Measurements from ENCODE around the gene FAM83G. TPM values are rescaled to one million over a fixed set of nuclear protein-coding genes. Genes with fewer than 3 reads are reported as not detected.
A peak's percentile ranks its signal among the peaks of the same experiment; 100 is the strongest.

The FAM83G gene
- total RNA-seq, 4 donors from 2014 or later: 11.9 to 21.3 (median 13.9) TPM

GRCh38 chr17:18995220-18995619 lies 9.3 kb downstream of the FAM83G start:
- Histone ChIP-seq H3K36me3 (no peaks in the 10 kb centered on the region), H3K4me1 (peaks cover 0 to 14% of the 10 kb centered on the region in 2 donors), H3K9me3 (no peaks in the 10 kb centered on the region), H3K27ac (no peak overlapping the region), H3K27me3 (no peaks in the 10 kb centered on the region), H3K4me3 (replicated peaks in 1 of 3) (no peak overlapping the region)
- 96 to 97% methylated on average over 3 of the region's 3 CpGs for WGBS, 2 donors
- intact Hi-C loops (cut with DNase I): no loop called here
- TF ChIP-seq, protein P1, sequence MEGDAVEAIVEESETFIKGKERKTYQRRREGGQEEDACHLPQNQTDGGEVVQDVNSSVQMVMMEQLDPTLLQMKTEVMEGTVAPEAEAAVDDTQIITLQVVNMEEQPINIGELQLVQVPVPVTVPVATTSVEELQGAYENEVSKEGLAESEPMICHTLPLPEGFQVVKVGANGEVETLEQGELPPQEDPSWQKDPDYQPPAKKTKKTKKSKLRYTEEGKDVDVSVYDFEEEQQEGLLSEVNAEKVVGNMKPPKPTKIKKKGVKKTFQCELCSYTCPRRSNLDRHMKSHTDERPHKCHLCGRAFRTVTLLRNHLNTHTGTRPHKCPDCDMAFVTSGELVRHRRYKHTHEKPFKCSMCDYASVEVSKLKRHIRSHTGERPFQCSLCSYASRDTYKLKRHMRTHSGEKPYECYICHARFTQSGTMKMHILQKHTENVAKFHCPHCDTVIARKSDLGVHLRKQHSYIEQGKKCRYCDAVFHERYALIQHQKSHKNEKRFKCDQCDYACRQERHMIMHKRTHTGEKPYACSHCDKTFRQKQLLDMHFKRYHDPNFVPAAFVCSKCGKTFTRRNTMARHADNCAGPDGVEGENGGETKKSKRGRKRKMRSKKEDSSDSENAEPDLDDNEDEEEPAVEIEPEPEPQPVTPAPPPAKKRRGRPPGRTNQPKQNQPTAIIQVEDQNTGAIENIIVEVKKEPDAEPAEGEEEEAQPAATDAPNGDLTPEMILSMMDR (IDR thresholded peaks at IDR 0.05): no peak
- DNase-seq: no peak

GRCh38 chr17:18994631-18995030 lies 9.9 kb downstream of the FAM83G start:
- intact Hi-C loops (cut with DNase I): no loop called here
- Histone ChIP-seq H3K4me1 (peaks cover 0 to 14% of the 10 kb centered on the region in 2 donors), H3K4me3 (replicated peaks in 1 of 3) (no peak overlapping the region), H3K36me3 (no peaks in the 10 kb centered on the region), H3K27ac (no peak overlapping the region), H3K9me3 (no peaks in the 10 kb centered on the region), H3K27me3 (no peaks in the 10 kb centered on the region)
- no peak for DNase-seq
- 44 to 61% methylated on average over 1 of the region's 1 CpG for WGBS, 2 donors
- TF ChIP-seq POLR2A (IDR thresholded peaks at IDR 0.05): no peak
- TF ChIP-seq, protein P1 (IDR thresholded peaks at IDR 0.05): no peak

- Histone ChIP-seq H3K4me1 (peaks cover 0 to 14% of the 10 kb centered on the region in 2 donors), H3K36me3 (no peaks in the 10 kb centered on the region), H3K9me3 (no peaks in the 10 kb centered on the region), H3K27me3 (no peaks in the 10 kb centered on the region), H3K4me3 (replicated peaks in 1 of 3) (no peak overlapping the region), H3K27ac (no peak overlapping the region)
- DNase-seq: no peak
- no peak for TF ChIP-seq POLR2A (IDR thresholded peaks at IDR 0.05)
- TF ChIP-seq, protein P1 (IDR thresholded peaks at IDR 0.05): no peak
- intact Hi-C loops (cut with DNase I): no loop called here
- 89 to 95% methylated on average over 16 of the region's 16 CpGs for WGBS, 2 donors
These were observed 10.5 kb downstream of the FAM83G start for GRCh38 chr17:18993905-18994526.

GRCh38 chr17:18992454-18993130 lies 12.0 kb downstream of the FAM83G start:
- H3K27me3 ChIP-seq: no peaks in the 10 kb centered on the region
- no peaks in the 10 kb centered on the region for H3K36me3 ChIP-seq
- peak; percentile 87 to 97 for DNase-seq
- peak overlapping the region in 1 of 3 donors; percentile 24 for H3K27ac ChIP-seq
- 50 to 63% methylated on average over 17 of the region's 22 CpGs for WGBS, 2 donors
- no peak overlapping the region for H3K4me3 ChIP-seq (replicated peaks in 1 of 3)
- intact Hi-C loops (cut with DNase I): no loop called here
- TF ChIP-seq, protein P1 (IDR thresholded peaks at IDR 0.05): no peak
- TF ChIP-seq POLR2A (IDR thresholded peaks at IDR 0.05): no peak
- peaks cover 0 to 14% of the 10 kb centered on the region in 2 donors for H3K4me1 ChIP-seq
- no peaks in the 10 kb centered on the region for H3K9me3 ChIP-seq
